GM23248 (cell line): ENCODE data around the gene CFL1.

Experiments
- EZH2 ChIP-seq: fragments of 200-600 bp; sonication (generic); IDR thresholded peaks from 2 replicates; pipeline ENCODE4 v1.6.1; 2018; ENCODE audit warnings: antibody characterized with exemption, mild to moderate bottlenecking; ENCODE audit not compliant: insufficient read depth, poor library complexity, severe bottlenecking
- EZH2phosphoT487 ChIP-seq: fragments of 200-600 bp; sonication (generic); IDR thresholded peaks from 2 replicates; pipeline ENCODE4 v1.6.1; 2018; ENCODE audit warnings: antibody characterized with exemption, moderate library complexity, mild to moderate bottlenecking, low read depth; ENCODE audit not compliant: insufficient read depth

DNA sequence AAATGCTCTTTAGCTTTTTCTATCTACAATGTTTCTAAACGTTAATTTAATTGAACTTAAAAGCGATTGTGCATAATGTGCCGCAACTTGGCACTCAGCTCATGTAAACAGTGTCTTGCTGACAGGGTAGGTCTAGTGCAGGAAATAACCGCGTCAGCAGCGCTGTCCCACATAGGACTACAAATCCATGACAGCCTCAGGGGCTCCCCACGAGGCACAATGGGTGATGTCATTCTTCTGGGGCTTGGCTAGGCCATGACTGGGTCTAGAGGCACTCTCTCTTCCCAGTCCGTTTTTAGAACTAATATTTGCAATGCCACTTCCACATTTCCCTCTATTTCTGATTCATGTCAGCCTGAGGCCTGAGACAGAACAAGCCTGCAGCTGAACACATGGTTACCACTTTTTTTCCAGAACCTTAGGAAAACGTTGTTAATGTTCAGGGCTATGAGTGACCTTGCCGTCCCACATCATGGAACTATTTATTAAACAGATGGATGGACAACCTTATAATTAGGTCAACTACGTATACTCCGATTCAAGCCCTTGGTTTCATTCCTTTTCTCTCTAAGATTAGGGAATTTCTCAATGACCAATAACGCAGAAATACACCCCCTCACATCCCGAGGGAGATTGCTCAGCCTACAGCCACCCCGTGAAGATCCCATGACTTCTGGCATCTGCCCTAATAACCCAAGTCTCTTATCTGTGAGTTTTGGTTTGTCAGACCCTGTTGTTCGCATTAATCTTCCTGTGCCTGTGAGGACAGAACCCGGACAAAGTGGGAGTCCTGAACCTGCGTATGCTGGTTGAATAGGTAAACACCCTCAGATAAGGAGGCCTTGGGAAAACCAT is 43.6 kb downstream of the CFL1 start:
- TF ChIP-seq EZH2 (no peak), EZH2phosphoT487 (no peak)
